Breast epithelium (tissue), 4 donors: Measurements from ENCODE around the gene BNC2. TPM values are rescaled to one million over a fixed set of nuclear protein-coding genes. Genes with fewer than 3 reads are reported as not detected.

Experiments used
- DNase-seq, 2 donors: peaks; one replicate each; pipeline ENCODE4 v3.0.0-alpha.2; 2019; ENCODE audit warnings: low spot score in 2 of 2
- H3K27ac ChIP-seq, 2 donors: fragments of 200-600 bp; sonication (generic) in 1 of 2; one replicate each; pipeline ENCODE4 v1.5.1; 2016 to 2019; ENCODE audit warnings: mild to moderate bottlenecking in 1 of 2
- H3K27me3 ChIP-seq, 2 donors: fragments of 200-600 bp; sonication (generic) in 1 of 2; one replicate each; pipeline versions ENCODE4 v1.5.1 to v1.6.0; 2017 to 2019; ENCODE audit warnings: control low read depth in 1 of 2, mild to moderate bottlenecking in 1 of 2
- H3K36me3 ChIP-seq: fragments of 200-600 bp; one replicate; pipeline ENCODE4 v1.5.1; 2019
- H3K4me1 ChIP-seq, 2 donors: fragments of 200-600 bp; sonication (generic); one replicate each; pipeline ENCODE4 v1.5.1; 2016 to 2019; ENCODE audit warnings: control low read depth in 1 of 2
- H3K4me3 ChIP-seq, 3 donors: fragments of 200-600 bp; sonication (generic); 1 replicate in 2 of 3; 2 replicates in 1 of 3; pipeline ENCODE4 v1.5.1; 2016 to 2019; ENCODE audit warnings: mild to moderate bottlenecking in 3 of 3, moderate library complexity in 2 of 3
- H3K9me3 ChIP-seq, 2 donors: fragments of 200-600 bp; sonication (generic) in 1 of 2; one replicate each; pipeline ENCODE4 v1.5.1; 2016 to 2019; ENCODE audit warnings: control low read depth in 1 of 2
- CTCF ChIP-seq, 3 donors: fragments of 450-650 bp; IDR thresholded peaks; one replicate each; pipeline ENCODE4 v1.5.1; 2016 to 2017; ENCODE audit warnings: antibody characterized with exemption in 3 of 3, mild to moderate bottlenecking in 3 of 3, moderate library complexity in 3 of 3
- POLR2A ChIP-seq: fragments of 450-650 bp; IDR thresholded peaks from one replicate; pipeline ENCODE4 v1.6.1; 2016; ENCODE audit warnings: antibody characterized with exemption, mild to moderate bottlenecking, moderate library complexity
- POLR2AphosphoS5 ChIP-seq, 3 donors: sonication (generic); formaldehyde crosslinking; IDR thresholded peaks; one replicate each; pipeline ENCODE4 v1.6.1; 2017; ENCODE audit warnings: antibody characterized with exemption in 3 of 3
- intact Hi-C: fragments of 100-400 bp; cut with DNase I; formaldehyde crosslinking; loops from one replicate; pipeline ENCODE4 v1.15.1; 2023; ENCODE audit warnings: low total_unique reads
- total RNA-seq, 3 donors: library from RNA; depleted of rRNA; stranded (reverse); fragments of >200 nt; gene quantifications; one replicate each; pipeline ENCODE4 v1.1.0, GENCODE V29; 2016

The BNC2 gene
- total RNA-seq, 3 donors from 2014 or later, result 15.8 to 21.1 (median 17.0) TPM

DNA sequence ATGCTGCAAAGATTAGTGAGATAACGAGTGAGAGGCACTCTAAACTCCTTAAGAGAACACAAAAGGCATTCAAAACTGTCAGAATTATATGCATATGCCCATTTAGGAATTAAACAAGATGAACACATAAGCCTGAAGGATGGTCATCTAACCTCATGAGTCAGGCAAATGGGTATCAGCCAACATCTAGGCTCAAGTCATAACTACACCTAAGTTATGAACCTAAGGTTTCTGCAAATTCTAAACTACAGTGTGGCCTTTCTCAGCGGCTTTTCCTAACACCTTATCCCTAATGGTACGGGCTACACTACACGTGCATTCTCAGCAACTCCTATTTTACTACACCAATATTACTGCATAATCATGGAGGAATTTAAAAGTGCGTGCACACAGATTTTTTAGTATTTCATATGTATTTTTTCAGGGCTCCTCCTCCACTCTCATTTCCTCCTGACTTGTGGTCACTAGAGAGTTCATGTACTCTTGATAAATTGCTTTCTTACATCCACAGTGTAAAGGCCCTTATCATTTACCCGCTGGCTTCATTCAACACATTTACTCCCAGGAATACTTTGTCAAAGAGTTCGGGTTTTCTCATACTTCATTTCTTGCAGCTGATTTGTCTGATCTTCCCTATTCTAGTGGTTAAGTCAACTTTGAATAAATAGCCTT lies 316.5 kb downstream of the BNC2 start:
- intact Hi-C loops, result no loop called here
- TF ChIP-seq POLR2AphosphoS5 (IDR thresholded peaks at IDR 0.05) (no peak), POLR2A (no peak), CTCF (IDR thresholded peaks at IDR 0.05) (no peak)
- Histone ChIP-seq H3K36me3 (no peaks in the 10 kb centered on the region), H3K4me1 (no peaks in the 10 kb centered on the region), H3K27ac (no peak overlapping the region), H3K9me3 (no peaks in the 10 kb centered on the region), H3K27me3 (no peaks in the 10 kb centered on the region), H3K4me3 (no peak overlapping the region)
- DNase-seq, result no peak

DNA sequence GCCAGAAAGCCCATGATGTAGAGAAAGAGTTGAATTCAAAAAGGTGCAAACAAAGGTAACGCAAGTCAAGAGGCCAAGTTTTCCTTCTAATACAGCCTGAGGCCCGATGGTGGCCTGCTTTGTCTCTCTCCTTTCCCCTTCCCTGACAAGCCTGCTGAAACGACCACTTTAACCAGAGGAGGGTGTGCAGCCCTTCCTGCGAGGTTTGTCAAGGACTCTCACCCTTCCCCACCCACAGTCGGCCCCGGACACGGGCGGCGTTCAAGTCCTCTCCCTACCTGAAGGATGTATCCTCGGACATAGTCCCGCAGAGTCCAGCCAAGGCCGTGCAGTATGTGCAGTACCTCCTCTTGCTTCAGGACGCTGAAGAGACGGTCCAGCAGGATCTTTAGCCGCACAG lies 318.2 kb downstream of the BNC2 start:
- intact Hi-C loops, result no loop called here
- no peak overlapping the region for H3K27ac ChIP-seq
- TF ChIP-seq CTCF (IDR thresholded peaks at IDR 0.05), result no peak
- no peak for TF ChIP-seq POLR2AphosphoS5 (IDR thresholded peaks at IDR 0.05)
- H3K36me3 ChIP-seq, result no peaks in the 10 kb centered on the region
- DNase-seq, result no peak
- no peaks in the 10 kb centered on the region for H3K4me1 ChIP-seq
- no peaks in the 10 kb centered on the region for H3K9me3 ChIP-seq
- H3K27me3 ChIP-seq, result no peaks in the 10 kb centered on the region
- no peak overlapping the region for H3K4me3 ChIP-seq

DNA sequence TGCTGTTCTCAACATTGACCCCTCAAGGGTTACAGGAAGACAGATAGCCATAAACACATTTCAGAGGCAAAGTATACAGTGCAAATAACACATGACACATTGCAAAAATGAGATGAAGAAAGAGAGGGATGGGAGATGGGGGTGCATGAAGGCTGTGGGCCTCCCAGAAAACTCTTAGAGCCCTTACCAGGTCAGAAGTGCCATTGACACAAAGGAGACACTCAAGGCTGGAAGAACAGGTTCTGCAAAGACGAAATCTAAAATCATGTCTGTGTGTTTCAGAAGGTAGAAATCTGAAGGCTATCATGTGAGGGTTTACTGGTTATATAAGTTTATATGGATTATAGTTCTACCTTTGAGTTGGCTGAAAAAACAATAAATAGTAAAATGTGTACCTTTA lies 318.8 kb downstream of the BNC2 start:
- DNase-seq, result no peak
- no peaks in the 10 kb centered on the region for H3K36me3 ChIP-seq
- no peaks in the 10 kb centered on the region for H3K4me1 ChIP-seq
- no peaks in the 10 kb centered on the region for H3K9me3 ChIP-seq
- no peak overlapping the region for H3K4me3 ChIP-seq
- H3K27me3 ChIP-seq, result no peaks in the 10 kb centered on the region
- no peak for TF ChIP-seq CTCF (IDR thresholded peaks at IDR 0.05)
- no peak for TF ChIP-seq POLR2A
- no peak for TF ChIP-seq POLR2AphosphoS5 (IDR thresholded peaks at IDR 0.05)
- intact Hi-C loops, result no loop called here
- H3K27ac ChIP-seq, result no peak overlapping the region

DNA sequence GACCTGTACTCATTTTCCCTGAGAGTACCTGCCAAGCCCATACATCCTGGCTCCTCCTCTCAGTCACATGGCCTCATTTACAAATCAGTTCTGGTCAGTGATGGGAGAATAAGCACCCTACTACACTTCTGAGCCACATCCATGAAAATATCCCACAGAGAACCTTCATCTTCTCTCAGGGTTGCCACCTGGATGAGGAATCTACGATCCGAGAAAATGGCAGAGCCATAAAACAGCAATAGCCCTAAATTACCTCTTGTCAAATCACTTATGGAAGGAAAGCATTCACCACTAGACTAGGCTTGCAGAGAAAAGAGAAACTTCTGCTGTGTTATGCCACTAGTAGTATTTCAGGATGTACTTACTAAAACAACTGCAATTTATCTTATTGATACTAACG lies 324.8 kb downstream of the BNC2 start:
- H3K4me3 ChIP-seq, result no peak overlapping the region
- DNase-seq, result no peak
- H3K27me3 ChIP-seq, result no peaks in the 10 kb centered on the region
- H3K36me3 ChIP-seq, result no peaks in the 10 kb centered on the region
- no peaks in the 10 kb centered on the region for H3K4me1 ChIP-seq
- intact Hi-C loops, result no loop called here
- TF ChIP-seq CTCF (IDR thresholded peaks at IDR 0.05), result no peak
- TF ChIP-seq POLR2A, result no peak
- no peak for TF ChIP-seq POLR2AphosphoS5 (IDR thresholded peaks at IDR 0.05)
- H3K9me3 ChIP-seq, result no peaks in the 10 kb centered on the region
- H3K27ac ChIP-seq, result no peak overlapping the region

DNA sequence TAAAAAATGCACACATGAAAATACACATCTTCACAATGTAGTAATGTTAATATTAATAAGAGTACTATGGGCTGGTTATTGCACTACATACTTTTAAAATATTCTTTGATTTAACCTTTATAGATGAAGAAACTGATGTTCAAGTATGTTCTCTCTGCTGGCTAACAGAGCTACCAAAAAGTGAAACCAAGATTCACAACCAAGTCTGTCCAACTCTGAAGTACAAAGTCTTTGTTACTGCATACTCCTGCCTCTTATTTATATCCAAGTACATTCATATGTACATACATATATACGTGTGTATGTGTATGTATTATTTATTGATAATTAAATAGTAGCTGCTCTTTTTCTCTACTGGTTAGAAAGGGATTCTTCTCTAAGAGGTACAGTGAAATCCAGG lies 325.6 kb downstream of the BNC2 start:
- Histone ChIP-seq H3K4me3 (no peak overlapping the region), H3K9me3 (no peaks in the 10 kb centered on the region), H3K4me1 (no peaks in the 10 kb centered on the region), H3K27ac (no peak overlapping the region), H3K36me3 (no peaks in the 10 kb centered on the region), H3K27me3 (no peaks in the 10 kb centered on the region)
- TF ChIP-seq POLR2A (no peak), CTCF (IDR thresholded peaks at IDR 0.05) (no peak), POLR2AphosphoS5 (IDR thresholded peaks at IDR 0.05) (no peak)
- DNase-seq, result no peak
- intact Hi-C loops, result no loop called here
